WERI-Rb-1 (cell line): Measurements from ENCODE around the gene DDX19B.
"Not testable (repeated sequence)": the region's sequence is repeated elsewhere in the genome, so short reads cannot be mapped to it uniquely, and the experiment has no call there.

Experiments
- DNase-seq: peaks from one replicate; pipeline ENCODE4 v3.0.0-alpha.2; 2020
- H3K27ac ChIP-seq: fragments of 250-450 bp; sonication (Bioruptor Pico); 2 replicates; pipeline ENCODE4 v1.5.1; 2020; ENCODE audit warnings: mild to moderate bottlenecking, moderate library complexity
- H3K27me3 ChIP-seq: fragments of 250-450 bp; sonication (Bioruptor Pico); 2 replicates; pipeline ENCODE4 v1.5.1; 2021; ENCODE audit warnings: mild to moderate bottlenecking, low read depth, moderate library complexity; ENCODE audit not compliant: insufficient read depth, severe bottlenecking
- H3K36me3 ChIP-seq: fragments of 250-450 bp; sonication (Bioruptor Pico); 2 replicates; pipeline ENCODE4 v1.5.1; 2020; ENCODE audit warnings: mild to moderate bottlenecking, moderate library complexity
- H3K4me3 ChIP-seq: 2 replicates; pipeline ENCODE4 v1.5.1; 2011; ENCODE audit warnings: low read depth, mild to moderate bottlenecking, control low read depth, low read length
- H3K9me3 ChIP-seq: fragments of 250-450 bp; sonication (Bioruptor Pico); 2 replicates; pipeline ENCODE4 v1.5.1; 2021; ENCODE audit warnings: mild to moderate bottlenecking, moderate library complexity; ENCODE audit not compliant: severe bottlenecking
- TF ChIP-seq, protein P1 (sequence below): IDR thresholded peaks from 2 replicates; pipeline ENCODE4 v1.5.1; 2011; ENCODE audit warnings: low read depth, mild to moderate bottlenecking, control low read depth, inconsistent platforms, low read length

The DDX19B gene

DNA sequence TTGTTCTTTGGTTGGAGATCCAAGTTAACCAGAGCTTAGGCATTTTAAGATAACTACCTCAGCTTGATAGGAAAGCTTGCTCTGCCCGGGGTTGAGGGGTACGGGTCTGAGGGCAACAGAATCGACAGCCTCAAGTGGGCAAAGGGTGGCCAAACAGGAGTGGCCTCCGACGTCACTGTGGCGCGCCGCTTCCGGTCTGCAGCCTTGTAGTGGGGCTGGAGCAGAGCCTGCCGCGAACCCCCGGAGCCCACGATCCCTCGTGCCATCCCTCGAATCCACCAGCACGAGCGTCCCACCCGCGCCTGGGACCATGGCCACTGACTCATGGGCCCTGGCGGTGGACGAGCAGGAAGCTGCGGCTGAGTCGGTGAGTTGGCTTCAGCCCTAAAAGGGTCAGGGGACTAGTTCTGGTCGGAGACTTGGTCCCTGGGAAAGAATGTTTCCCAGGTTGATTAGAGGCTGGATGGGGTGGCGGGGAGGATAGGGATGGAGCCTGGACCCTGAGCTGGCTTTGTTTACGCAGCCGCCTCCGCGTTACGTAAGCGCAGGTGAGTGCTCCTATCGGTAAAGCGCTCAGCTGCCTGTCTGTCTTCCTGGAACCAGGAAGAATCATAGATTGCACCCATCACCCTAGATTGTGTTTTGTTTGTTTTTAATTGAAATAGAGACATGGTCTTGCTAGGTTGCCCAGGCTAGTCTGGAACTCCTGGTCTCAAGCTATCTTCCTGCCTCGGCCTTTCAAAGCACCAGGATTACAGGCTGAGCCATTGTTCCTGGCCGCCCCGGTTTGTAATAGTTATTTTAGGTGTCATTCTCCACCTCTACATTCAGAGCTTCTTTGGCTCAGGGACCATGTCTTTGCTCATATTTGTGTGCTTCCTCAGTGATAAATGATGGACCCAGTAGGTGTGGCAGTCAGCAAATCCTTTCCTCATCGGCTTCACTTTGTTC is at the start of gene DDX19B:
TSS of gene DDX19B (plus strand) at position 199 of the 951 bp plus-strand sequence. CDS start at position 311, 112 bp downstream.
- peaks cover 22% of the 10 kb centered on the region for H3K36me3 ChIP-seq
- peaks cover 5% of the 10 kb centered on the region for H3K9me3 ChIP-seq
- TF ChIP-seq, protein P1, sequence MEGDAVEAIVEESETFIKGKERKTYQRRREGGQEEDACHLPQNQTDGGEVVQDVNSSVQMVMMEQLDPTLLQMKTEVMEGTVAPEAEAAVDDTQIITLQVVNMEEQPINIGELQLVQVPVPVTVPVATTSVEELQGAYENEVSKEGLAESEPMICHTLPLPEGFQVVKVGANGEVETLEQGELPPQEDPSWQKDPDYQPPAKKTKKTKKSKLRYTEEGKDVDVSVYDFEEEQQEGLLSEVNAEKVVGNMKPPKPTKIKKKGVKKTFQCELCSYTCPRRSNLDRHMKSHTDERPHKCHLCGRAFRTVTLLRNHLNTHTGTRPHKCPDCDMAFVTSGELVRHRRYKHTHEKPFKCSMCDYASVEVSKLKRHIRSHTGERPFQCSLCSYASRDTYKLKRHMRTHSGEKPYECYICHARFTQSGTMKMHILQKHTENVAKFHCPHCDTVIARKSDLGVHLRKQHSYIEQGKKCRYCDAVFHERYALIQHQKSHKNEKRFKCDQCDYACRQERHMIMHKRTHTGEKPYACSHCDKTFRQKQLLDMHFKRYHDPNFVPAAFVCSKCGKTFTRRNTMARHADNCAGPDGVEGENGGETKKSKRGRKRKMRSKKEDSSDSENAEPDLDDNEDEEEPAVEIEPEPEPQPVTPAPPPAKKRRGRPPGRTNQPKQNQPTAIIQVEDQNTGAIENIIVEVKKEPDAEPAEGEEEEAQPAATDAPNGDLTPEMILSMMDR = no peak
- peak; percentile 70 for DNase-seq
- peak within 1 kb of the TSS; percentile 82 for H3K4me3 ChIP-seq
- H3K27ac ChIP-seq = peak within 1 kb of the TSS; percentile 80
- H3K27me3 ChIP-seq = no peaks in the 10 kb centered on the region

DNA sequence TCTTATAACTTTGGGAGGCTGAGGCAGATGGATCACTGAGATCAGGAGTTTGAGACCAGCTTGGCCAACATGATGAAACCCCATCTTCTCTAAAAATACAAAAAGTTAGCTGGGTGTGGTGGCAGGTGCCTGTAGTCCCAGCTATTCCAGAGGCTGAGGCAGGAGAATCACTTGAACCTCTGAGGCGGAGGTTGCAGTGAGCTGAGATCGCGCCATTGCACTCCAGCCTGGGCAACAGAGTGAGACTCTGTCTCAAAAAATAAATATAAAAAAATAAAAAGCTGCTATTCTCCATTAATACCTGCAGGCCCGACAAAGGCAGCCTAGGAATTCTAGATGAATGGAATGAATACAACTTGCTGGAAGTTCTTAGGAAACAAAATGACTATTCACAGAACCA is 49.3 kb upstream of the DDX19B start:
- H3K36me3 ChIP-seq = peaks cover 35% of the 10 kb centered on the region
- H3K27me3 ChIP-seq, H3K4me3 ChIP-seq, H3K27ac ChIP-seq, DNase-seq, H3K9me3 ChIP-seq: not testable (repeated sequence)

- H3K4me3 ChIP-seq = peak overlapping the region; percentile 65
- no peaks in the 10 kb centered on the region for H3K27me3 ChIP-seq
- H3K9me3 ChIP-seq = no peaks in the 10 kb centered on the region
- peaks cover 46% of the 10 kb centered on the region for H3K36me3 ChIP-seq
- peak overlapping the region; percentile 81 for H3K27ac ChIP-seq
- TF ChIP-seq, protein P1 = peak; percentile 26; the same call in 1 of the 2 replicates
- peak; percentile 59 for DNase-seq
Measured at GRCh38 chr16:70250748-70251628, 48.0 kb upstream of the DDX19B start.

DNA sequence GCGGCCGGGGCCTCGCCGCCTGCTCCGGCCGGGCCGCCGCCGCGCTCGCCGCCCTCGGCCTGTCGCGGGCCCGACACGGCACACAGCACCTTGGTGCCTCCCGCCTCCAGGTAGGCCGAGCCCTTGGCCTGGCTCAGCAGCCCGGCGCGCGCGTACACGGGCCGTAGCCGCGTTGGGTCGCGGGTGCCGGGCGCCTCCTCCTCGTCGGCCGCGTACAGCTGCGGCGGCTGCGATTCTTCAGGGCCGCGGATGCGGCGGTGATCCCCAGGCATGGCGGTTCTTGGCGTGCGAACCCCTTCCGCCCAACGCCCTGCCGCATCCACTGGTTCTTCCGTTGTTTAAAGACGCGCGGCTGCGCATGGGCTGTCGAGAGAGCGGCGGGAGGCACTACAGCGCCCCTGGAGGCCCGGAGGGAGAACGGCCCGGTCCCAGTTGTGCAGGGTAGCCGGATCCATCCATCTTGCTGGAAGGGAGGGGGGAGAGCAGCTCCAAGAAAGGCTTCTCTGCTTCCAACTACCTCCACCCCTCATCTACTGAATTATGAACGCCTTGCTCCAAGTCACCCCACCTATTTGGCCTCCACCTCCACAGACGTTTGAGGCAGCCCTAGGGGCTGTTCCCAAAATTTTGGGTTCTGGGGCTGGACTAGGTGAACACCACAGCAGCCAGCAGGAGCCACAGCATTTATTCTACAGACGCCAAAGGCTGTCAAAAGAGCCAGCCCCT is 47.2 kb upstream of the DDX19B start, which contains the start of gene EXOSC6:
TSS of gene EXOSC6 (minus strand) at position 312 of the 726 bp plus-strand sequence. CDS start at position 272, 40 bp downstream.
- peak; percentile 94 for DNase-seq
- H3K36me3 ChIP-seq = peaks cover 54% of the 10 kb centered on the region

GRCh38 chr16:70252355-70252988 is 46.5 kb upstream of the DDX19B start:
- no peaks in the 10 kb centered on the region for H3K27me3 ChIP-seq
- peak; percentile 58 for DNase-seq
- peak overlapping the region; percentile 28; the same call in 1 of the 2 replicates for H3K27ac ChIP-seq
- H3K4me3 ChIP-seq = no peak overlapping the region
- TF ChIP-seq, protein P1 = peak; percentile 93
- peaks cover 60% of the 10 kb centered on the region for H3K36me3 ChIP-seq
- H3K9me3 ChIP-seq = no peaks in the 10 kb centered on the region

More for the DNA sequence above, 47.2 kb upstream of the DDX19B start, which contains the start of gene EXOSC6:
- no peaks in the 10 kb centered on the region for H3K27me3 ChIP-seq
- TF ChIP-seq, protein P1 = peak; percentile 87
- peak within 1 kb of the TSS; percentile 96 for H3K27ac ChIP-seq
- peak within 1 kb of the TSS; percentile 65 for H3K4me3 ChIP-seq
- H3K9me3 ChIP-seq = no peaks in the 10 kb centered on the region
